ENCODE results near the gene PHLPP2.

DNA sequence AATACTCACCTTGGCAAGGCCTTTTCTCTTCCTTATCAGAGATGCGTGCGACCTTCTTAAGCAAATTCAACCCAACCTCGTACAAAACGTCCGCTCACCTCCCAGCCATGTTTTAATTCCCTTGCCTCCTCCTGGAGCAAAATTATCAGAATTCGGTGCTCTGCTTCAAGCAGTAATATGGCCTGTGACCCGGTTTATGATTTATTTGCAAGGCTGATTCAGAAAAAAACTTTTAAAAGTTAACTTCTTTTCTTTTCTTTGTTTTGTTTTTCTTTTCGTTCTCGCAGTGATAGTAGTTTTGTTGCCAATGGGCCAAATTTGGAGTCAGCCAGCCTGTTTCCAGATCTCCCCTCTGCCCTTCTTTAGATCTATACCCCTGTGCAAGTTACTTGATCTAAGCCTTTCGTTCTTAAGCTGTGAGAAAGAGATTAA is at the start of gene PHLPP2:
- TF ChIP-seq ELF4 (IDR thresholded peaks at IDR 0.05) (no peak), LEF1 (IDR thresholded peaks at IDR 0.05; ENCODE audit: borderline replicate concordance) (no peak), HDGF (IDR thresholded peaks at IDR 0.05; ENCODE audit: borderline replicate concordance) (no peak), SP1 (IDR thresholded peaks at IDR 0.05) (no peak), SUZ12 (IDR thresholded peaks at IDR 0.05) (no peak), BHLHE40 (IDR thresholded peaks at IDR 0.05; ENCODE audit: borderline replicate concordance) (no peak), ARNT (IDR thresholded peaks at IDR 0.05) (no peak), CTBP1 (IDR thresholded peaks at IDR 0.05; ENCODE audit: borderline replicate concordance) (no peak), FOXM1 (IDR thresholded peaks at IDR 0.05; ENCODE audit: borderline replicate concordance) (no peak), FOXK2 (IDR thresholded peaks at IDR 0.05) (no peak), NFRKB (IDR thresholded peaks at IDR 0.05) (no peak)
